IMR-90 (cell line): Measurements from ENCODE around the gene AXDND1. TPM values are rescaled to one million over a fixed set of nuclear protein-coding genes. Genes with fewer than 3 reads are reported as not detected.

Source experiments
- ATAC-seq: fragments of 200-7000 bp; cut with Tn5 transposase; 2 replicates; pipeline ENCODE4 v1.9.1; 2020; ENCODE audit warnings: low read depth, mild to moderate bottlenecking, moderate library complexity
- BruUV-seq: library from RNA; stranded (reverse); fragments of 400-500 nt; replicated peaks from 2 replicates; lab custom pipeline; 2021; lab: Mats Ljungman, UMichigan
- CTCF ChIA-PET: fragments of 300-600 bp; formaldehyde crosslinking; extraction: SDS; loops from one replicate; lab custom pipeline; 2021; ENCODE audit warnings: antibody characterized with exemption; lab: Yijun Ruan, JAX
- POLR2A ChIA-PET: fragments of 300-600 bp; sonication (Branson Sonifier 250); formaldehyde crosslinking; loops from one replicate; lab custom pipeline; 2022; ENCODE audit warnings: antibody characterized with exemption; ENCODE audit not compliant: unreplicated experiment; lab: Charles Lee
- DNase-seq: peaks from one replicate; pipeline ENCODE4 v3.0.0; 2013
- H2AFZ ChIP-seq: replicated peaks from 2 replicates; pipeline ENCODE3; 2013; ENCODE audit warnings: low read length, mild to moderate bottlenecking; ENCODE audit not compliant: poor library complexity
- H2AK5ac ChIP-seq: 2 replicates; pipeline ENCODE4 v1.6.1; 2013; ENCODE audit warnings: low read depth, low read length, inconsistent platforms
- H2AK9ac ChIP-seq: replicated peaks from 2 replicates; pipeline ENCODE3; 2013; ENCODE audit warnings: mild to moderate bottlenecking, low read depth, low read length, moderate library complexity; ENCODE audit not compliant: poor library complexity
- H2BK120ac ChIP-seq: 2 replicates; pipeline ENCODE4 v1.6.1; 2013; ENCODE audit warnings: low read depth, low read length, inconsistent platforms
- H2BK15ac ChIP-seq: 3 replicates; pipeline ENCODE4 v1.6.1; 2013; ENCODE audit warnings: low read depth, low read length, inconsistent platforms
- H2BK20ac ChIP-seq: 2 replicates; pipeline ENCODE4 v1.6.1; 2013; ENCODE audit warnings: low read depth, mild to moderate bottlenecking, inconsistent platforms, low read length, moderate library complexity
- H2BK5ac ChIP-seq: 2 replicates; pipeline ENCODE4 v1.6.1; 2013; ENCODE audit warnings: mild to moderate bottlenecking, low read depth, low read length, inconsistent platforms; ENCODE audit not compliant: poor library complexity, severe bottlenecking
- H3K14ac ChIP-seq: replicated peaks from 2 replicates; pipeline ENCODE4 v1.6.1; 2013; ENCODE audit warnings: low read depth, low read length, inconsistent platforms
- H3K18ac ChIP-seq: 2 replicates; pipeline ENCODE4 v1.6.1; 2013; ENCODE audit warnings: low read depth, low read length, control low read depth
- H3K23ac ChIP-seq: 2 replicates; pipeline ENCODE4 v1.6.1; 2013; ENCODE audit warnings: low read depth, low read length, inconsistent platforms
- H3K27ac ChIP-seq: 2 replicates; pipeline ENCODE4 v1.5.1; 2013; ENCODE audit warnings: mild to moderate bottlenecking, control low read depth, low read length; ENCODE audit not compliant: insufficient read depth
- H3K27me3 ChIP-seq: 2 replicates; pipeline ENCODE4 v1.6.1; 2013; ENCODE audit warnings: low read length; ENCODE audit not compliant: control insufficient read depth, insufficient read depth
- H3K36me3 ChIP-seq: 2 replicates; pipeline ENCODE4 v1.6.1; 2013; ENCODE audit warnings: low read length, mixed read lengths; ENCODE audit not compliant: control insufficient read depth, insufficient read depth
- H3K4ac ChIP-seq: 2 replicates; pipeline ENCODE4 v1.6.1; 2013; ENCODE audit warnings: low read depth, low read length, inconsistent platforms
- H3K4me1 ChIP-seq: 2 replicates; pipeline ENCODE4 v1.6.1; 2013; ENCODE audit warnings: low read length, mixed read lengths; ENCODE audit not compliant: control insufficient read depth, insufficient read depth
- H3K4me2 ChIP-seq: 2 replicates; pipeline ENCODE4 v1.6.1; 2013; ENCODE audit warnings: low read depth, mild to moderate bottlenecking, control low read depth, low read length, moderate library complexity
- H3K4me3 ChIP-seq: 2 replicates; pipeline ENCODE4 v1.5.1; 2013; ENCODE audit warnings: low read depth, mild to moderate bottlenecking, control low read depth, low read length, moderate library complexity; ENCODE audit not compliant: insufficient read depth
- H3K56ac ChIP-seq: 2 replicates; pipeline ENCODE4 v1.6.1; 2013; ENCODE audit warnings: low read length, inconsistent platforms; ENCODE audit not compliant: insufficient read depth; ENCODE audit errors: extremely low read depth
- H3K79me1 ChIP-seq, 2 experiments: 2 replicates each; pipeline ENCODE4 v1.6.1; 2013; ENCODE audit warnings: low read length in 2 of 2, inconsistent platforms in 1 of 2, low read depth in 1 of 2
- H3K9ac ChIP-seq: 2 replicates; pipeline ENCODE4 v1.6.1; 2013; ENCODE audit warnings: low read depth, low read length, control low read depth
- H3K9me1 ChIP-seq: 2 replicates; pipeline ENCODE4 v1.6.1; 2013; ENCODE audit warnings: low read length, inconsistent platforms; ENCODE audit not compliant: insufficient read depth
- H3K9me3 ChIP-seq: 2 replicates; pipeline ENCODE4 v1.6.1; 2013; ENCODE audit warnings: low read length; ENCODE audit not compliant: control insufficient read depth, insufficient read depth
- H4K20me1 ChIP-seq: 2 replicates; pipeline ENCODE4 v1.6.1; 2013; ENCODE audit warnings: low read length, inconsistent platforms; ENCODE audit not compliant: insufficient read depth
- H4K5ac ChIP-seq: 2 replicates; pipeline ENCODE4 v1.6.1; 2013; ENCODE audit warnings: mild to moderate bottlenecking, low read depth, low read length, control low read depth
- H4K8ac ChIP-seq, 2 experiments: 2 replicates each; pipeline ENCODE4 v1.6.1; 2013; ENCODE audit warnings: low read depth in 2 of 2, low read length in 2 of 2, control low read depth in 1 of 2, inconsistent platforms in 1 of 2
- H4K91ac ChIP-seq: 2 replicates; pipeline ENCODE4 v1.6.1; 2013; ENCODE audit warnings: low read depth, low read length, inconsistent platforms; ENCODE audit not compliant: insufficient read depth
- BHLHE40 ChIP-seq: fragments of 150-350 bp; IDR thresholded peaks from 2 replicates; pipeline ENCODE4 v1.6.1; 2016; ENCODE audit warnings: mild to moderate bottlenecking, low read depth, low read length
- CEBPB ChIP-seq: IDR thresholded peaks from 2 replicates; pipeline ENCODE4 v1.6.1; 2012; ENCODE audit warnings: low read depth, low read length, improper control_type of control experiment
- CHD1 ChIP-seq: IDR thresholded peaks from 2 replicates; pipeline ENCODE4 v1.6.1; 2012; ENCODE audit warnings: low read depth, low read length, improper control_type of control experiment
- MAFK ChIP-seq: IDR thresholded peaks from 2 replicates; pipeline ENCODE4 v1.6.1; 2012; ENCODE audit warnings: low read depth, low read length, improper control_type of control experiment
- MAZ ChIP-seq: IDR thresholded peaks from 2 replicates; pipeline ENCODE4 v1.6.1; 2012; ENCODE audit warnings: low read depth, mild to moderate bottlenecking, low read length, improper control_type of control experiment, moderate library complexity, borderline replicate concordance
- MXI1 ChIP-seq: IDR thresholded peaks from 2 replicates; pipeline ENCODE4 v1.6.1; 2012; ENCODE audit warnings: low read depth, mild to moderate bottlenecking, low read length, moderate library complexity, borderline replicate concordance
- NFE2L2 ChIP-seq: fragments of 150-350 bp; IDR thresholded peaks from 2 replicates; pipeline ENCODE4 v1.6.1; 2016; ENCODE audit warnings: low read depth, mild to moderate bottlenecking, low read length
- POLR2A ChIP-seq: IDR thresholded peaks from 2 replicates; pipeline ENCODE4 v1.6.1; 2012; ENCODE audit warnings: mild to moderate bottlenecking, low read depth, low read length
- RFX5 ChIP-seq: IDR thresholded peaks from 2 replicates; pipeline ENCODE4 v1.8.0; 2012; ENCODE audit warnings: low read depth, mild to moderate bottlenecking, low read length, moderate library complexity
- SMC3 ChIP-seq: fragments of 150-350 bp; IDR thresholded peaks from 2 replicates; pipeline ENCODE4 v1.6.1; 2016; ENCODE audit warnings: low read depth, mild to moderate bottlenecking, antibody characterized with exemption, low read length, moderate library complexity
- WGBS, 2 experiments: methylation state at CpG; one replicate each; pipeline versions ENCODE4 v1.1.5 to v1.1.7; 2013; ENCODE audit warnings: missing lambda C conversion rate in 2 of 2; ENCODE audit not compliant: insufficient read length in 1 of 2; ENCODE audit errors: extremely low coverage in 2 of 2; 5-methylcytosine and 5-hydroxymethylcytosine counted together
- dilution Hi-C: fragments of 300-500 bp; cut with HindIII; formaldehyde crosslinking; loops from one replicate; pipeline ENCODE4 v1.14.3; 2018; ENCODE audit warnings: low sequenced_read_pairs; ENCODE audit not compliant: unreplicated experiment
- in situ Hi-C: fragments of 300-500 bp; cut with MboI; formaldehyde crosslinking; loops from 3 replicates; pipeline ENCODE4 v1.14.3; 2019; ENCODE audit warnings: low sequenced_read_pairs, inconsistent platforms, mixed read lengths
- intact Hi-C: fragments of 100-400 bp; cut with micrococcal nuclease; formaldehyde crosslinking; loops from 2 replicates; pipeline ENCODE4 v1.10.0; 2022
- polyA plus RNA-seq, 3 experiments: library from polyadenylated mRNA; depleted of rRNA; stranded (reverse); fragments of >200 nt; gene quantifications; 2 replicates each; pipeline ENCODE4 v1.2.3, GENCODE V29; 2012; ENCODE audit warnings: low replicate concordance in 1 of 3
- total RNA-seq: library from RNA; depleted of rRNA; stranded (reverse); fragments of >200 nt; gene quantifications from 2 replicates; pipeline ENCODE4 v1.2.3, GENCODE V29; 2012
- TF ChIP-seq, protein P1 (sequence below): conservative IDR thresholded peaks from 2 replicates; pipeline ENCODE4 v1.5.1; 2012; ENCODE audit warnings: mild to moderate bottlenecking, low read depth, low read length, improper control_type of control experiment

Gene AXDND1
- total and polyA plus RNA-seq, 2 of the 4 experiments (the other 2 are of a cell fraction): not detected

GRCh38 chr1:179342740-179343404 is 22.9 kb upstream of the AXDND1 start:
- Histone ChIP-seq H2AK9ac (no peak overlapping the region), H4K8ac (no peak overlapping the region), H3K56ac (no peak overlapping the region), H4K5ac (no peak overlapping the region), H3K4me2 (no peak overlapping the region), H4K20me1 (no peaks in the 10 kb centered on the region), H2AFZ (no peak overlapping the region), H3K14ac (no peak overlapping the region), H3K9me1 (no peaks in the 10 kb centered on the region), H2BK120ac (no peak overlapping the region), H2BK20ac (no peak overlapping the region), H3K23ac (no peak overlapping the region), H2BK5ac (no peak overlapping the region), H3K27me3 (no peaks in the 10 kb centered on the region), H4K91ac (no peak overlapping the region), H3K9me3 (no peaks in the 10 kb centered on the region), H3K18ac (no peak overlapping the region), H3K4me3 (no peak overlapping the region), H3K36me3 (peaks cover 33% of the 10 kb centered on the region), H3K4ac (no peak overlapping the region), H3K79me1 (peaks cover 6 to 7% of the 10 kb centered on the region in 2 experiments; a peak in 2 of 4 replicates), H3K9ac (no peak overlapping the region), H2BK15ac (no peak overlapping the region), H3K27ac (no peak overlapping the region), H2AK5ac (no peak overlapping the region), H3K4me1 (no peaks in the 10 kb centered on the region)
- in situ Hi-C loops: no loop called here
- TF ChIP-seq NFE2L2 (no peak), CHD1 (no peak), POLR2A (no peak), RFX5 (no peak), MAFK (no peak), MAZ (no peak), MXI1 (no peak), SMC3 (no peak), CEBPB (no peak), BHLHE40 (no peak)
- TF ChIP-seq, protein P1, sequence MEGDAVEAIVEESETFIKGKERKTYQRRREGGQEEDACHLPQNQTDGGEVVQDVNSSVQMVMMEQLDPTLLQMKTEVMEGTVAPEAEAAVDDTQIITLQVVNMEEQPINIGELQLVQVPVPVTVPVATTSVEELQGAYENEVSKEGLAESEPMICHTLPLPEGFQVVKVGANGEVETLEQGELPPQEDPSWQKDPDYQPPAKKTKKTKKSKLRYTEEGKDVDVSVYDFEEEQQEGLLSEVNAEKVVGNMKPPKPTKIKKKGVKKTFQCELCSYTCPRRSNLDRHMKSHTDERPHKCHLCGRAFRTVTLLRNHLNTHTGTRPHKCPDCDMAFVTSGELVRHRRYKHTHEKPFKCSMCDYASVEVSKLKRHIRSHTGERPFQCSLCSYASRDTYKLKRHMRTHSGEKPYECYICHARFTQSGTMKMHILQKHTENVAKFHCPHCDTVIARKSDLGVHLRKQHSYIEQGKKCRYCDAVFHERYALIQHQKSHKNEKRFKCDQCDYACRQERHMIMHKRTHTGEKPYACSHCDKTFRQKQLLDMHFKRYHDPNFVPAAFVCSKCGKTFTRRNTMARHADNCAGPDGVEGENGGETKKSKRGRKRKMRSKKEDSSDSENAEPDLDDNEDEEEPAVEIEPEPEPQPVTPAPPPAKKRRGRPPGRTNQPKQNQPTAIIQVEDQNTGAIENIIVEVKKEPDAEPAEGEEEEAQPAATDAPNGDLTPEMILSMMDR: no peak
- ATAC-seq (no peak), DNase-seq (no peak)
- no TSS peak for BruUV-seq
- intact Hi-C loops: no loop called here
- POLR2A ChIA-PET: no interaction called here
- 87% methylated on average over 3 of the region's 4 CpGs; no CpG with 5 or more reads in 1 of the 2 experiments for WGBS, 2 experiments
- CTCF ChIA-PET: no interaction called here
- dilution Hi-C loops: no loop called here
